Erythroblast (primary cell): ENCODE measurements around the gene BMPER.

Source experiments
- GATA1 ChIP-seq: IDR thresholded peaks from 2 replicates; pipeline ENCODE4 v1.6.1; 2011; ENCODE audit warnings: low read depth, mild to moderate bottlenecking, control low read depth, low read length, moderate library complexity
- POLR2A ChIP-seq: IDR thresholded peaks from 2 replicates; pipeline ENCODE4 v1.6.1; 2011; ENCODE audit warnings: mild to moderate bottlenecking, low read length

DNA sequence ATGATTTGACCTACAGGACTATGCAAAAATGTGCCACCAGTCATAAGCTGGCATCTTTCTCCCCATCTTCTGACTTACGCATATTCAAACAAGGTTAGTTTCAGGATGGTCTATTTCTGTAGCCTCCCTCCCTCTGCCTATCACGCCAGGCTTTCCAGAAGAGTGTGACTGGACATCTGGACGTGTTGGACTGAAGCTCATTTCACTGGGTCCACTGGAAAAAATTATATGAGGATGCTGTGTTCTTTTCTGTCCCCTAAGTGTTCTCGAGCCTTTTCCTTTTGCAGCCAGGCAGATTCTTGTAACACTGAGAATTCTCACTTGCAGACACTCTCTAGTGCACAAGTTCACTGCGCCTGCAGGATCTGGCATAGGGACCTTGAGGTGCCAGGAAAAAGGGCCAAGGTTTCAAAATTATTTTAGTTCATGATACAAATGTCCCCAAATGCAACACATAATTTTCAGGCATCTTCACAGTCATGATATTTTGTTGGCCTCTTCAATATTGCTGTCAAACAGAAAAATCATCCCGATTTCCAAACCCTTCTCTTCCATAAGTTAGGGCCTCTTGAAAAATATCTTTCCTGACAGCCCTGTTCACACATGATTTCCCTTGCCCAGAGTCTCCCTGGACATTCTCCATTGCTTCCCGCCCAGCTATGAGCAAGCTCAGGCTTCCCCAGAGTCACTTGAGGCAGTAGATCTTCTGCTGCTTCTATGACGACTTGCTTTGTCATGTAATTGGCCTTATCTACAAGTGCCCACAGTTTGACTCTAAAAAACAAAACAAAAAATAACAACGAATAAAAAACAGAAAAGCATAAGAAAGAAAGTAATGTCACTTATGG lies 170.4 kb downstream of the BMPER start:
- no peak for TF ChIP-seq POLR2A
- no peak for TF ChIP-seq GATA1
